GM19023 (cell line): Measurements from ENCODE around the gene PRM3.

Source experiments
- ATAC-seq: cut with Tn5 transposase; IDR thresholded peaks from one replicate; pipeline ENCODE4 v1.9.1; 2021; ENCODE audit warnings: mild to moderate bottlenecking, moderate library complexity; ENCODE audit not compliant: unreplicated experiment

PRM3 gene

DNA sequence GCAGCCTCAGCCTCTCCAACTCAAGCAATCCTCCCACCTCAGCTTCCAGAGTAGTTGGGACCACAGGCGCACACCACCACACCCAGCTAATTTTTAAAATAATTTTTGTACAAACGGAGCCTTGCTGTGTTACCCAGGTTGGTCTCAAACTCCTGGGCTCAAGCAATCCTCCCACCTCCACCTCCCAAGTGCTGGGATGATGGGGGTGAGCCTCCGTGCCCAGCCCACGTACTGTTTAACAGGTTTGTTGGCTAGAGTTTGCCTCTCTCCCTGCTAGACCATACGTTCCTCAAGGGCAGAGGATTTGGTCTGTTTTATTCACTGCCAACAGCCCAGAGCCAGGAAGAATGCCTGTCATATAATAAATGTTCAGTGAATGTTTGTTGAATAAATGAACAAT lies 44.0 kb downstream of the PRM3 start:
- ATAC-seq, result no peak

DNA sequence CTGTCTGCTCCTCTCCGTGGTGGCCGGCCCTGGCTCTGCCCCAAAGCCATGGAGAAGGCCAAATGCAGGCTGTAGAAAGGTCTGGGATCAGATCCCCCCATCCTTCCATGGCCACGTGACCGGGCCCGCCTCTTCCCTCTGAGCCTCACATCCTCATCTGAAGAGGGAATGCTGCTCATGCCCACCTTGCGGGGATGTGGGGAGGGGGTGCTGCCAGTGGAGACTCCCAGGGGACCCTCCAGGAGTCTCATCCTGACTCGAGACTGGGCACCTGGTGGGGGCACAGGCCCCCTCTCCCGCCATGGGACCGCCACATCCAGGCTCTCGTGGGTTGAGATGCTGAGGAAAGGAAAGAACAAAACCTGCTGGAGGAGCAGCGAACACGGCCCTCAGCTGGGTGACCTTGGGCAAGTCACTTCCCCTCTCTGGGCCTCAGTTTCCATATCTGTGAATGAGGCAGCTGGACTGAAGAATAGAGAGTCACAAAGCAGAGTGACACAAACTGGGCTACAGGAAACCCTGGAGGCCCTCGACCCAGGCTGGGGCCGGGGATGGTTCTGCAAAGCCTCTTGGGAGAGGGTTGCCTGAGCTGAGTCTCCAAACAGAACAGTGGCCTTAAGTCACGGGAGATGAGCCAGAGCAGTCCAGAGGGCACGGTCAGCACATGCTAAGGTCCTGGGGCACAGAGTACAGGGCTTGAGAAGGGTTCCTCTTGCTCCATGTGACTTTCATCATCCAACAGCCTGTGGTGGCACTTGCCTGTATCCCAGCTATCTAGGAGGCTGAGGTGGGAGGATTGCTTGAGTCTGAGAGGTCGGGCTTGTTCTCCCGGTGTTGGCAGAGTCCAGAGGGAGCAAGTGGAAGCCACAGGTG lies 47.5 kb downstream of the PRM3 start:
- no peak for ATAC-seq

DNA sequence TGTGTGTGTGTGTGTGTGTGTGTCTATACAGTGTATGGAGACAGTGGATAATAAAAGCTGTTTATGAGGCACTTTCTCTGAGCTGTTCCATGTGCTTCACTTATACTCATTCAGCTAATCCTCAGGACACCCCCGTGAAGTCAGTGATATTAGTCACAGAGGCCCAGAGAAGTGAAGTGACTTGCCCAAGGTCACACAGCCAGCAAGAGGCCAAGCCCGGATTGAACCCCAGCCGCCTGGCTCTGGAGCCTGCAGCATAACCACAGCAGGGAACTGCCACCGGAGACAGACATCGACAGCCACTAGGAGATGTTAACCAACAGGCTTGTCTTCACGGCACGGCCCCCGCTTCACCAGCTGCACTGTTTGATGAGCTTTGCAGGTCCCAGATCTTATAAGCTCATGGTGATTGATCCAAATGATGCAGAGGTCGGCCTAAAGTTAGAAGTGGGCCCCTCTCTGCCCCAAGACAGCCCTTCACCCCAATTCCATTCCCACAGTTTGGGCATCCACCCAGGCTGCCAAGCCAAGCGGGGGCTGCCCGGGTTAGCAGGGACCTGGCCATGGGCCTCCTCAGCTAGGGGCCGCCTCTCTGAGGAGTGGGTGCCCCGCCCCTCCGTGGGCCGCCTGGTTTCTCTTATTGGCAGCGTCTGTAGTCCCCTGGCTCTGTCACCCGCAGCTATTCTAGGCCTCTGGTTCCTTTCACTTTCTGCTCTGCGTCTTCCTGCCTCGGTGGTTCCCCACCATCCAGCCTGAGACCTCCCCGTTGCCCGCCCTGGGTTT lies 48.3 kb downstream of the PRM3 start:
- peak; percentile 88 for ATAC-seq

DNA sequence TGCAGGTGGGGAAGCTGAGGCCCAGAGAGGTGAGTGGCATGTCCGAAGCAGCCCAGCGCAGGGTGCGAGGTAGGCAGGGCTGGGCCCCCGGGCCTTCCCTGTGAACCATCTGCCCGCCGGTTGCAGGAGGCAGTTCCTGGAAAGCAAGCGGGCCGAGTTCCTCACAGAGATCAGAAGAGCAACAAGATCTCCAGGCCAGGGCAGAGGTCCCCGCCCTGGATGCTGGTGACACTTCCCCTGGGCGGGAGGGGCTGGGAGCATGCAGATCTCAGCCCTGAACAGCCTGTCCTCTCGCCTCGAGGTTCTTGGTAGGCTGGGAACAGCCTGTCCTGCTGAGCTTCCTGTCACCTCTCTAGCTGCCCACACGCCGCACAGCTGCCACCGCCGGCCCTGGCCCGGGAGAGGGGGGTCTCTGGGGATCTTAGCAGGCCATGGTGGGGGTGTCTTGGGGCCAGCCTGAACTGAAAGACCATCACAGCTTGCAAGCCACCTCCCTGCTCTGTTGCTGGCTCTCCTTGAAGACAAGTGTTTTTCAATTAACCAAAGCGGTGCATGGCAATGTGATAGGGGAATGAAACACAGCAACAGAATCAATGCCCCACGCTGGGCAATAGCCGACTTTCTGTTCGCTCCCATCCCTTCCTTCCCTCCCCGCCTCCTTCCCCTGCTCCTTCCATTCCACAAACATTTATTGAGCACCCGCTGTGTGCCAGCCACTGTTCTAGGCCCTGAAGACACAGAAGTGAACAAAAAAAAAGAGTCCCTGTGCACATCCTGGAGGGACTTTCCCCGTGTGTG lies 49.1 kb downstream of the PRM3 start:
- no peak for ATAC-seq
